ENCODE data around the gene YPEL2. TPM values are rescaled to one million over a fixed set of nuclear protein-coding genes. Genes with fewer than 3 reads are reported as not detected.

Gene YPEL2
- total and polyA plus RNA-seq, 3 experiments from 2014 or later: 6.7 to 21.0 (median 7.6) TPM

GRCh38 chr17:59332749-59333377 is 1.4 kb downstream of the YPEL2 start:
- H3K9me3 Mint-ChIP-seq: no peaks in the 10 kb centered on the region

GRCh38 chr17:59333836-59334235 is 2.4 kb downstream of the YPEL2 start:
- Histone ChIP-seq H3K27ac (ENCODE audit: low read depth, low read length) (no peak overlapping the region), H3K4me1 (ENCODE audit: insufficient read depth, low read length) (peaks cover 45% of the 10 kb centered on the region), H3K4me3 (ENCODE audit: low read length) (no peak overlapping the region), H3K9me3 (ENCODE audit: low read length) (no peaks in the 10 kb centered on the region), H3K27me3 (ENCODE audit: insufficient read depth, low read length, poor library complexity, severe bottlenecking) (no peaks in the 10 kb centered on the region), H3K36me3 (ENCODE audit: insufficient read depth, low read length) (no peaks in the 10 kb centered on the region)
- H3K36me3 Mint-ChIP-seq: peaks cover 0 to 5% (median 2%) of the 10 kb centered on the region in 3 donors
- peak overlapping the region; percentile 82 to 94 (median 92) for H3K4me3 Mint-ChIP-seq
- peak overlapping the region in 5 of 8 donors; percentile 15 to 86 (median 26) for H3K27ac Mint-ChIP-seq
- ChIA-PET CTCF (interaction anchor here (1.9 to 7.9 kb wide), 2 partner anchors 15 to 106 kb away, joined by 5 to 137 read pairs; no protein-coding TSS in a partner anchor), POLR2A (no interaction called here)
- H3K4me1 Mint-ChIP-seq: peaks cover 55 to 77% (median 72%) of the 10 kb centered on the region in 3 donors
- no peaks in the 10 kb centered on the region for H3K27me3 Mint-ChIP-seq
- no peaks in the 10 kb centered on the region for H3K9me3 Mint-ChIP-seq
- DNase-seq: no peak

More at GRCh38 chr17:59332749-59333377, 1.4 kb downstream of the YPEL2 start:
- no peaks in the 10 kb centered on the region for H3K27me3 Mint-ChIP-seq
- CTCF ChIA-PET: interaction anchor here (0.7 to 7.9 kb wide), 8 partner anchors 9 to 107 kb away, joined by 3 to 137 read pairs (median 3); no protein-coding TSS in a partner anchor
- H3K27ac ChIP-seq (ENCODE audit: low read depth, low read length): no peak overlapping the region
- no peaks in the 10 kb centered on the region for H3K27me3 ChIP-seq (ENCODE audit: insufficient read depth, low read length, poor library complexity, severe bottlenecking)
- H3K4me3 Mint-ChIP-seq: peak overlapping the region; percentile 87 to 94 (median 92)
- no peaks in the 10 kb centered on the region for H3K36me3 ChIP-seq (ENCODE audit: insufficient read depth, low read length)
- POLR2A ChIA-PET: interaction anchor here (0.8 to 1.9 kb wide), 3 partner anchors 16 to 232 kb away, joined by 3 to 11 read pairs (median 4); partner anchors contain the start of gene DHX40
- peaks cover 55% of the 10 kb centered on the region for H3K4me1 ChIP-seq (ENCODE audit: insufficient read depth, low read length)
- peak overlapping the region; percentile 52 for H3K4me3 ChIP-seq (ENCODE audit: low read length)
- peak overlapping the region in 7 of 8 donors; percentile 46 to 91 (median 86) for H3K27ac Mint-ChIP-seq
- peaks cover 52 to 80% (median 72%) of the 10 kb centered on the region in 3 donors for H3K4me1 Mint-ChIP-seq
- H3K36me3 Mint-ChIP-seq: peaks cover 0 to 5% (median 2%) of the 10 kb centered on the region in 3 donors
- H3K9me3 ChIP-seq (ENCODE audit: low read length): no peaks in the 10 kb centered on the region
- peak in 1 of 5 donors; percentile 32 for DNase-seq

GRCh38 chr17:59335685-59336084 is 4.2 kb downstream of the YPEL2 start:
- CTCF ChIA-PET: interaction anchor here (0.7 to 1.6 kb wide), 3 partner anchors 19 to 45 kb away, joined by 3 to 4 read pairs (median 3); no protein-coding TSS in a partner anchor
- Histone ChIP-seq H3K4me1 (ENCODE audit: insufficient read depth, low read length) (peaks cover 27% of the 10 kb centered on the region), H3K4me3 (ENCODE audit: low read length) (no peak overlapping the region), H3K9me3 (ENCODE audit: low read length) (no peaks in the 10 kb centered on the region), H3K27me3 (ENCODE audit: insufficient read depth, low read length, poor library complexity, severe bottlenecking) (no peaks in the 10 kb centered on the region), H3K27ac (ENCODE audit: low read depth, low read length) (no peak overlapping the region), H3K36me3 (ENCODE audit: insufficient read depth, low read length) (no peaks in the 10 kb centered on the region)
- Mint-ChIP-seq H3K27me3 (no peaks in the 10 kb centered on the region), H3K36me3 (peaks cover 0 to 5% (median 5%) of the 10 kb centered on the region in 3 donors), H3K27ac (no peak overlapping the region), H3K4me3 (peak overlapping the region in 1 of 7 donors; percentile 87), H3K9me3 (no peaks in the 10 kb centered on the region), H3K4me1 (peaks cover 44 to 64% (median 62%) of the 10 kb centered on the region in 3 donors)
- POLR2A ChIA-PET: no interaction called here
- no peak for DNase-seq

GRCh38 chr17:59337741-59338299 is 6.4 kb downstream of the YPEL2 start:
- no peak for DNase-seq
- no peaks in the 10 kb centered on the region for H3K27me3 Mint-ChIP-seq
- H3K36me3 ChIP-seq (ENCODE audit: insufficient read depth, low read length): no peaks in the 10 kb centered on the region
- peaks cover 49 to 70% (median 69%) of the 10 kb centered on the region in 3 donors for H3K4me1 Mint-ChIP-seq
- H3K9me3 Mint-ChIP-seq: no peaks in the 10 kb centered on the region
- no peak overlapping the region for H3K4me3 ChIP-seq (ENCODE audit: low read length)
- H3K4me3 Mint-ChIP-seq: peak overlapping the region in 1 of 7 donors; percentile 31
- POLR2A ChIA-PET: no interaction called here
- no peaks in the 10 kb centered on the region for H3K27me3 ChIP-seq (ENCODE audit: insufficient read depth, low read length, poor library complexity, severe bottlenecking)
- no peak overlapping the region for H3K27ac ChIP-seq (ENCODE audit: low read depth, low read length)
- peaks cover 29% of the 10 kb centered on the region for H3K4me1 ChIP-seq (ENCODE audit: insufficient read depth, low read length)
- peaks cover 0 to 5% (median under 1%) of the 10 kb centered on the region in 3 donors for H3K36me3 Mint-ChIP-seq
- no peaks in the 10 kb centered on the region for H3K9me3 ChIP-seq (ENCODE audit: low read length)
- CTCF ChIA-PET: interaction anchor here (0.9 kb wide), 1 partner anchor 8 kb away, joined by 4 read pairs; no protein-coding TSS in a partner anchor
- H3K27ac Mint-ChIP-seq: peak overlapping the region in 1 of 8 donors; percentile 9

- Histone ChIP-seq H3K4me3 (ENCODE audit: low read length) (no peak overlapping the region), H3K36me3 (ENCODE audit: insufficient read depth, low read length) (no peaks in the 10 kb centered on the region), H3K27me3 (ENCODE audit: insufficient read depth, low read length, poor library complexity, severe bottlenecking) (no peaks in the 10 kb centered on the region), H3K4me1 (ENCODE audit: insufficient read depth, low read length) (peaks cover 29% of the 10 kb centered on the region), H3K27ac (ENCODE audit: low read depth, low read length) (no peak overlapping the region), H3K9me3 (ENCODE audit: low read length) (no peaks in the 10 kb centered on the region)
- H3K36me3 Mint-ChIP-seq: peaks cover 0 to 5% (median 0%) of the 10 kb centered on the region in 3 donors
- POLR2A ChIA-PET: no interaction called here
- DNase-seq: no peak
- CTCF ChIA-PET: interaction anchor here (0.9 to 2.0 kb wide), 2 partner anchors 9 to 102 kb away, joined by 4 to 5 read pairs; no protein-coding TSS in a partner anchor
- H3K27me3 Mint-ChIP-seq: no peaks in the 10 kb centered on the region
- H3K9me3 Mint-ChIP-seq: no peaks in the 10 kb centered on the region
- no peak overlapping the region for H3K4me3 Mint-ChIP-seq
- H3K27ac Mint-ChIP-seq: no peak overlapping the region
- peaks cover 49 to 70% (median 69%) of the 10 kb centered on the region in 3 donors for H3K4me1 Mint-ChIP-seq
Observed at GRCh38 chr17:59338498-59338897, 7.0 kb downstream of the YPEL2 start.

- peaks cover 49 to 69% (median 65%) of the 10 kb centered on the region in 3 donors for H3K4me1 Mint-ChIP-seq
- H3K27me3 Mint-ChIP-seq: no peaks in the 10 kb centered on the region
Observed at GRCh38 chr17:59341922-59342321, 10.5 kb downstream of the YPEL2 start.

GRCh38 chr17:59342681-59343131 is 11.3 kb downstream of the YPEL2 start:
- DNase-seq: no peak
- no peaks in the 10 kb centered on the region for H3K27me3 Mint-ChIP-seq
- Histone ChIP-seq H3K27me3 (ENCODE audit: insufficient read depth, low read length, poor library complexity, severe bottlenecking) (no peaks in the 10 kb centered on the region), H3K36me3 (ENCODE audit: insufficient read depth, low read length) (no peaks in the 10 kb centered on the region), H3K27ac (ENCODE audit: low read depth, low read length) (no peak overlapping the region), H3K9me3 (ENCODE audit: low read length) (no peaks in the 10 kb centered on the region), H3K4me1 (ENCODE audit: insufficient read depth, low read length) (peaks cover 19% of the 10 kb centered on the region), H3K4me3 (ENCODE audit: low read length) (no peak overlapping the region)
- H3K36me3 Mint-ChIP-seq: peaks cover 0 to 6% (median 0%) of the 10 kb centered on the region in 3 donors
- ChIA-PET CTCF (interaction anchor here (2.4 kb wide), 1 partner anchor 13 kb away, joined by 7 read pairs; no protein-coding TSS in a partner anchor), POLR2A (no interaction called here)
- peak overlapping the region in 3 of 8 donors; percentile 7 to 71 (median 46) for H3K27ac Mint-ChIP-seq
- peak overlapping the region in 3 of 7 donors; percentile 1 to 13 (median 2) for H3K4me3 Mint-ChIP-seq
- H3K9me3 Mint-ChIP-seq: no peaks in the 10 kb centered on the region
- peaks cover 48 to 73% (median 67%) of the 10 kb centered on the region in 3 donors for H3K4me1 Mint-ChIP-seq

More at GRCh38 chr17:59341922-59342321, 10.5 kb downstream of the YPEL2 start:
- Mint-ChIP-seq H3K36me3 (peaks cover 0 to 6% (median 0%) of the 10 kb centered on the region in 3 donors), H3K9me3 (no peaks in the 10 kb centered on the region), H3K27ac (peak overlapping the region in 1 of 8 donors; percentile 6), H3K4me3 (no peak overlapping the region)
- H3K9me3 ChIP-seq (ENCODE audit: low read length): no peaks in the 10 kb centered on the region
- H3K4me1 ChIP-seq (ENCODE audit: insufficient read depth, low read length): peaks cover 19% of the 10 kb centered on the region
- H3K27ac ChIP-seq (ENCODE audit: low read depth, low read length): no peak overlapping the region
- ChIA-PET CTCF (no interaction called here), POLR2A (no interaction called here)
- no peaks in the 10 kb centered on the region for H3K27me3 ChIP-seq (ENCODE audit: insufficient read depth, low read length, poor library complexity, severe bottlenecking)
- no peak for DNase-seq
- no peak overlapping the region for H3K4me3 ChIP-seq (ENCODE audit: low read length)
- H3K36me3 ChIP-seq (ENCODE audit: insufficient read depth, low read length): no peaks in the 10 kb centered on the region

Measured in CD8-positive, alpha-beta memory T cell (primary cell).